ENCODE results near the gene GPR135.
"Not testable (repeated sequence)": the region's sequence is repeated elsewhere in the genome, so short reads cannot be mapped to it uniquely, and the experiment has no call there.

The GPR135 gene

GRCh38 chr14:59475709-59476108, 10.5 kb upstream of the GPR135 start:
- DNase-seq, result no peak

- peak; percentile 63 for DNase-seq
Measured at GRCh38 chr14:59474172-59474571, 9.0 kb upstream of the GPR135 start.

GRCh38 chr14:59464486-59465315, 479 bp downstream of the GPR135 start:
- DNase-seq, result peak; percentile 53

GRCh38 chr14:59463787-59464485, 1.2 kb downstream of the GPR135 start:
- DNase-seq, result no peak

GRCh38 chr14:59461891-59462290, 3.3 kb downstream of the GPR135 start:
- DNase-seq, result no peak

GRCh38 chr14:59460378-59460777, 4.8 kb downstream of the GPR135 start:
- DNase-seq, result no peak

- DNase-seq, result no peak
Measured at GRCh38 chr14:59458486-59458885, 6.7 kb downstream of the GPR135 start.

- DNase-seq, result peak; percentile 33
Measured at GRCh38 chr14:59455411-59455810, 9.8 kb downstream of the GPR135 start.

- DNase-seq, result peak; percentile 95
Measured at GRCh38 chr14:59454139-59454538, 11.0 kb downstream of the GPR135 start.

- DNase-seq, result peak; percentile 26
Measured at GRCh38 chr14:59451849-59452248, 13.3 kb downstream of the GPR135 start.

- no peak for DNase-seq
Measured at GRCh38 chr14:59450716-59451115, 14.5 kb downstream of the GPR135 start.

- not testable (repeated sequence) for DNase-seq
Measured at GRCh38 chr14:59448673-59449072, 16.5 kb downstream of the GPR135 start.

GRCh38 chr14:59439256-59439965, 25.8 kb downstream of the GPR135 start:
- DNase-seq, result peak; percentile 68

- peak; percentile 92 for DNase-seq
Measured at GRCh38 chr14:59438195-59438647, 27.0 kb downstream of the GPR135 start.

- no peak for DNase-seq
Measured at GRCh38 chr14:59435987-59436386, 29.2 kb downstream of the GPR135 start.

GRCh38 chr14:59435101-59435500, 30.1 kb downstream of the GPR135 start:
- no peak for DNase-seq

GRCh38 chr14:59429790-59430189, 35.4 kb downstream of the GPR135 start:
- DNase-seq, result no peak

- DNase-seq, result no peak
Measured at GRCh38 chr14:59428581-59429012, 36.6 kb downstream of the GPR135 start.

GRCh38 chr14:59427653-59428580, 37.3 kb downstream of the GPR135 start:
- DNase-seq, result peak; percentile 84

- DNase-seq, result peak; percentile 24
Measured at GRCh38 chr14:59425322-59425935, 39.8 kb downstream of the GPR135 start.

- DNase-seq, result no peak
Measured at GRCh38 chr14:59424341-59425071, 40.7 kb downstream of the GPR135 start.
